Measurements from ENCODE around the gene PPP1R14B.

The PPP1R14B gene

DNA sequence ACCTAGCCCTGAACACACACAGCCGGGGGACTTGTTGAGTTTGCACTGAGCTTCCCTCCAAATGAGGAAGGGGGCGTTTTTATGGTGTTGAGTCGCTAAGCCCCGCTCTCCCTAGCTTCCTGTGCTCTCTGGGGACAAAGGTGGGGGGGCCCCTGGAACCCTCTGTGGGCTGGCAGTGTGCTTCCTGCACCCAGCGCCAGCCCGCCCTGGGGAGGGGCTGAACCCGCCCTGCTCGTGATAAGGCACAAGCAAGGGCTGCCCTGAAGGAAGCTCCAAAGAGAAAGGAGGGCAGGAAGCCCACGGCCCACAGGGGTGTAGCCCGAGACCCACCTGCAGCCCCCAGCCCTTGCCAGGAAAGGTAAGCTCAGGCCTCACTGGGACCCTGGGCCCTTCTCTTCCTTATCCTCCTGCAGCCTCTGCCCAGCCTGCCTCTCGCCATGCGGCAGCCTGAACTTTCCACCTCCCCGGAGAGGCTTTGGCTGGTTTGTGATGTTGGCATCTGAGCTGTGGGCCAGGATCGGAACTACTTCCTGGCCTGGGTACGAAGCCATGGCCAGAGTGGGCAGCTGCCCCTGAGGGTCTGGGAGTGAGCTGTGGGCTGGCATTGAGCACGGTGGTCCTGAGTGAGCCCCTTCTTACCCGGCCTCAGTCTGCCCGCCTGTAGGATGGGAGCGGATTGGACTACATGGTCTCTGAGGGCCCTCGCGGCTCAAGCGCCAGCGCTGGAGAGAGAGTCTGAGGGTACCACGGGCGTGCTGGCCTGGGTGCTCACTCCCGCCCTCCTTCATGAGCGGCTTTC lies 40.1 kb downstream of the PPP1R14B start, which contains the start of gene FERMT3:
FERMT3 (plus strand) TSS at position 265 of the 799 bp plus-strand sequence. CDS start 644 bp downstream, outside the sequence.
- peaks cover 0 to 47% (median 32%) of the 10 kb centered on the region in 5 donors for H3K4me1 ChIP-seq (ENCODE audit: control insufficient read depth in 5 of 5, insufficient read depth in 5 of 5, low read length in 5 of 5)
- peaks cover 2 to 47% (median 31%) of the 10 kb centered on the region in 5 donors for H3K36me3 ChIP-seq (ENCODE audit: control insufficient read depth in 5 of 5, insufficient read depth in 5 of 5, low read length in 5 of 5)
- no peaks in the 10 kb centered on the region for H3K9me3 ChIP-seq (ENCODE audit: control insufficient read depth in 5 of 5, low read length in 5 of 5)
- peak within 1 kb of the TSS; percentile 75 for H3K27ac ChIP-seq (ENCODE audit: low read depth, low read length)
- H3K27me3 ChIP-seq (ENCODE audit: control insufficient read depth in 5 of 5, insufficient read depth in 4 of 5, low read length in 5 of 5), result no peaks in the 10 kb centered on the region
- H3K9ac ChIP-seq (ENCODE audit: low read length in 5 of 5), result peak within 1 kb of the TSS in 4 of 5 donors; percentile 72 to 85 (median 79)
- H3K4me3 ChIP-seq (ENCODE audit: low read depth in 1 of 5, low read length in 5 of 5), result peak within 1 kb of the TSS; percentile 59 to 67 (median 63)

GRCh38 chr11:64204464-64204989 lies 42.2 kb downstream of the PPP1R14B start:
- peaks cover 3 to 55% (median 45%) of the 10 kb centered on the region in 5 donors for H3K36me3 ChIP-seq (ENCODE audit: control insufficient read depth in 5 of 5, insufficient read depth in 5 of 5, low read length in 5 of 5)
- H3K4me3 ChIP-seq (ENCODE audit: low read depth in 1 of 5, low read length in 5 of 5), result no peak overlapping the region
- peaks cover 0 to 47% (median 32%) of the 10 kb centered on the region in 5 donors for H3K4me1 ChIP-seq (ENCODE audit: control insufficient read depth in 5 of 5, insufficient read depth in 5 of 5, low read length in 5 of 5)
- H3K9me3 ChIP-seq (ENCODE audit: control insufficient read depth in 5 of 5, low read length in 5 of 5), result no peaks in the 10 kb centered on the region
- no peak overlapping the region for H3K9ac ChIP-seq (ENCODE audit: low read length in 5 of 5)
- no peak overlapping the region for H3K27ac ChIP-seq (ENCODE audit: low read depth, low read length)
- no peaks in the 10 kb centered on the region for H3K27me3 ChIP-seq (ENCODE audit: control insufficient read depth in 5 of 5, insufficient read depth in 4 of 5, low read length in 5 of 5)

DNA sequence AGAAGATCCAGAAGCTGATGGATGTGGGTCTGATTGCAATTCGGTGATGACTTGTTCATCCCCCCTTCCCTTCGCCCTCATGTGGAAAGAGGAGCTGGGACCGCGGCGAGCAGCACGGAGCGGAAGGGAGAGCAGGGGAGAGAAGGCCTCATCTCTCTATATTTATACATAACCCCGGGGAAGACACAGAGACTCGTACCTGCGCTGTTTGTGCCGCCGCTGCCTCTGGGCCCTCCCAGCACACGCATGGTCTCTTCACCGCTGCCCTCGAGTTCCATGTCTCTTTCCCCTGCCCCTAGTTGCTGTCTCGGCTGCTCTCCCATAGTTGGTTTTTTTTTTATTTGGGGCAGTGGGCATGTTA lies 42.7 kb downstream of the PPP1R14B start:
- H3K27me3 ChIP-seq (ENCODE audit: control insufficient read depth in 5 of 5, insufficient read depth in 4 of 5, low read length in 5 of 5), result no peaks in the 10 kb centered on the region
- no peak overlapping the region for H3K4me3 ChIP-seq (ENCODE audit: low read depth in 1 of 5, low read length in 5 of 5)
- peaks cover 0 to 44% (median 32%) of the 10 kb centered on the region in 5 donors for H3K4me1 ChIP-seq (ENCODE audit: control insufficient read depth in 5 of 5, insufficient read depth in 5 of 5, low read length in 5 of 5)
- no peak overlapping the region for H3K9ac ChIP-seq (ENCODE audit: low read length in 5 of 5)
- H3K36me3 ChIP-seq (ENCODE audit: control insufficient read depth in 5 of 5, insufficient read depth in 5 of 5, low read length in 5 of 5), result peaks cover 3 to 56% (median 46%) of the 10 kb centered on the region in 5 donors
- H3K27ac ChIP-seq (ENCODE audit: low read depth, low read length), result no peak overlapping the region
- no peaks in the 10 kb centered on the region for H3K9me3 ChIP-seq (ENCODE audit: control insufficient read depth in 5 of 5, low read length in 5 of 5)

DNA sequence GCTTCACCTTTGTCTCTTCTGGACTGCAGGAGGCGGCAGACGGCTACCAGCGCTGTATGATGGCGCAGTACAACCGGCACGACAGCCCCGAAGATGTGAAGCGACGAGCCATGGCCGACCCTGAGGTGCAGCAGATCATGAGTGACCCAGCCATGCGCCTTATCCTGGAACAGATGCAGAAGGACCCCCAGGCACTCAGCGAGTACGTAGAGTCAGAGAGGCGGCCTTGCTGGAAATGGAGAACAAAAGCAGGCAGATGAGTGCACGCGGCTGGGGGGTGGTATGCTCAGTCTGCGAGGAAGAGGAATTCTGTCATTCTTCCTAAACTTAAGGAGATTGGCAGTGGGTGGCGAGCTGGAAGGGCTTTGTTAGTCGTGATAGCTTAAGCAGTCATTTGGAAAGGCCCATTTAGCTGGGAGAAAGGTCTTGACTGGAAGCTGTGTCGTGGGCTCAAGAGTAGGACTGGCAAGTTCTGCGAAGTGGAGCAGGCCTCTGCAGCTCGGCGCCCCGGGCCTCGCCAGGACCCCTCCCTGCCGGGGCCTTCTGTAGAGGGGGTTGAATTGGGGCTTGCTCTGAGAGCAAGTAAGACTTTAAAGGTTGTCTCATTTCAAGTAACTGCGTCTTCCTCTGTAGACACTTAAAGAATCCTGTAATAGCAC lies 43.2 kb downstream of the PPP1R14B start:
- H3K4me3 ChIP-seq (ENCODE audit: low read depth in 1 of 5, low read length in 5 of 5), result no peak overlapping the region
- no peaks in the 10 kb centered on the region for H3K27me3 ChIP-seq (ENCODE audit: control insufficient read depth in 5 of 5, insufficient read depth in 4 of 5, low read length in 5 of 5)
- H3K27ac ChIP-seq (ENCODE audit: low read depth, low read length), result no peak overlapping the region
- H3K36me3 ChIP-seq (ENCODE audit: control insufficient read depth in 5 of 5, insufficient read depth in 5 of 5, low read length in 5 of 5), result peaks cover 3 to 60% (median 48%) of the 10 kb centered on the region in 5 donors
- no peak overlapping the region for H3K9ac ChIP-seq (ENCODE audit: low read length in 5 of 5)
- peaks cover 0 to 39% (median 31%) of the 10 kb centered on the region in 5 donors for H3K4me1 ChIP-seq (ENCODE audit: control insufficient read depth in 5 of 5, insufficient read depth in 5 of 5, low read length in 5 of 5)
- no peaks in the 10 kb centered on the region for H3K9me3 ChIP-seq (ENCODE audit: control insufficient read depth in 5 of 5, low read length in 5 of 5)

GRCh38 chr11:64202992-64203391 lies 43.8 kb downstream of the PPP1R14B start:
- H3K9me3 ChIP-seq (ENCODE audit: control insufficient read depth in 5 of 5, low read length in 5 of 5), result no peaks in the 10 kb centered on the region
- H3K9ac ChIP-seq (ENCODE audit: low read length in 5 of 5), result no peak overlapping the region
- no peak overlapping the region for H3K27ac ChIP-seq (ENCODE audit: low read depth, low read length)
- H3K36me3 ChIP-seq (ENCODE audit: control insufficient read depth in 5 of 5, insufficient read depth in 5 of 5, low read length in 5 of 5), result peaks cover 4 to 65% (median 53%) of the 10 kb centered on the region in 5 donors
- H3K27me3 ChIP-seq (ENCODE audit: control insufficient read depth in 5 of 5, insufficient read depth in 4 of 5, low read length in 5 of 5), result no peaks in the 10 kb centered on the region
- peaks cover 0 to 33% (median 26%) of the 10 kb centered on the region in 5 donors for H3K4me1 ChIP-seq (ENCODE audit: control insufficient read depth in 5 of 5, insufficient read depth in 5 of 5, low read length in 5 of 5)
- no peak overlapping the region for H3K4me3 ChIP-seq (ENCODE audit: low read depth in 1 of 5, low read length in 5 of 5)

GRCh38 chr11:64201543-64201942 lies 45.2 kb downstream of the PPP1R14B start:
- Histone ChIP-seq H3K4me3 (ENCODE audit: low read depth in 1 of 5, low read length in 5 of 5) (no peak overlapping the region), H3K27me3 (ENCODE audit: control insufficient read depth in 5 of 5, insufficient read depth in 4 of 5, low read length in 5 of 5) (no peaks in the 10 kb centered on the region), H3K27ac (ENCODE audit: low read depth, low read length) (no peak overlapping the region), H3K4me1 (ENCODE audit: control insufficient read depth in 5 of 5, insufficient read depth in 5 of 5, low read length in 5 of 5) (peaks cover 0 to 19% (median 16%) of the 10 kb centered on the region in 5 donors), H3K9ac (ENCODE audit: low read length in 5 of 5) (no peak overlapping the region), H3K9me3 (ENCODE audit: control insufficient read depth in 5 of 5, low read length in 5 of 5) (no peaks in the 10 kb centered on the region), H3K36me3 (ENCODE audit: control insufficient read depth in 5 of 5, insufficient read depth in 5 of 5, low read length in 5 of 5) (peaks cover 10 to 80% (median 67%) of the 10 kb centered on the region in 5 donors)

DNA sequence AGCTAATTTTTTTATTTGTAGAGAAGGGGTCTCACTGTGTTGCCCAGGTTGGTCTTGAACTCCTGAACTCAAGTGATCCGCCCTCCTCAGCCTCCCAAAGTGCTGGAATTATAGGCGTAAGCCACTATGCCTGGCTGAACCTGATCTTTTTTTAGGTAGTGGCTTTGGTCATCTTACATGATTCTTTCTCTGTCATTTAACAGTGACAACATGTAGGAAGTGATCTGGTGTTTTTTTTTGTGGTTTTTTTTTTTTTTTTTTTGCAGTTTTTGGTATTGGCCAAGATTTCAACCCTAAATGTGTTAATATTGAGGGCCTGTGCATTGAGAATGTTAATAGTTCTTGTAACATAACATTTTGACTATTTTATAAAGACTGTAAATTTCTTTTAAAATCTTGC lies 48.2 kb downstream of the PPP1R14B start:
- Histone ChIP-seq H3K9ac (ENCODE audit: low read length in 5 of 5) (no peak overlapping the region), H3K36me3 (ENCODE audit: control insufficient read depth in 5 of 5, insufficient read depth in 5 of 5, low read length in 5 of 5) (peaks cover 21 to 94% (median 87%) of the 10 kb centered on the region in 5 donors), H3K9me3 (ENCODE audit: control insufficient read depth in 5 of 5, low read length in 5 of 5) (no peaks in the 10 kb centered on the region), H3K27me3 (ENCODE audit: control insufficient read depth in 5 of 5, insufficient read depth in 4 of 5, low read length in 5 of 5) (no peaks in the 10 kb centered on the region), H3K27ac (ENCODE audit: low read depth, low read length) (no peak overlapping the region), H3K4me1 (ENCODE audit: control insufficient read depth in 5 of 5, insufficient read depth in 5 of 5, low read length in 5 of 5) (no peaks in the 10 kb centered on the region), H3K4me3 (ENCODE audit: low read depth in 1 of 5, low read length in 5 of 5) (no peak overlapping the region)

DNA sequence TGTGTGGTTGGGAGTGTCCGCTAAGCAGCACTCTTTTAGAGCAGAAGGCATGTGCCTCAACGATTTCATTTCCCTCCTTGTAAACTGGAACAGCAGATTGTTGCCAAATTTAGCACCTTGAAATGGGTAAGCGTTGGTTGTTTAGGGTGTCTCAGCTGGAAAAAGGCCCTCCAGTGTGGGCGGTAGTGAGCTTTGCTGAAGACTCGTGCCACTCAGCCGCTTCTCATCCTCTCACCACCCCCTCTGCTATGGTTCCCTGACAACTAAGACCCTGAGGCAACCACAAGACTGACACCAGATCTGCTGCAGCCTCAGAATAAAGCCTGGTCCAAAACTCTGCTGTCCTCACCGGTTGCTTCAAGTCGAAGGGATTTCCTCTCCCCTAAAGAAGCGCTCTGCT lies 50.1 kb downstream of the PPP1R14B start:
- Histone ChIP-seq H3K27ac (ENCODE audit: low read depth, low read length) (no peak overlapping the region), H3K27me3 (ENCODE audit: control insufficient read depth in 5 of 5, insufficient read depth in 4 of 5, low read length in 5 of 5) (no peaks in the 10 kb centered on the region), H3K36me3 (ENCODE audit: control insufficient read depth in 5 of 5, insufficient read depth in 5 of 5, low read length in 5 of 5) (peaks cover 18 to 90% (median 82%) of the 10 kb centered on the region in 5 donors), H3K4me1 (ENCODE audit: control insufficient read depth in 5 of 5, insufficient read depth in 5 of 5, low read length in 5 of 5) (no peaks in the 10 kb centered on the region), H3K9ac (ENCODE audit: low read length in 5 of 5) (no peak overlapping the region), H3K4me3 (ENCODE audit: low read depth in 1 of 5, low read length in 5 of 5) (no peak overlapping the region), H3K9me3 (ENCODE audit: control insufficient read depth in 5 of 5, low read length in 5 of 5) (no peaks in the 10 kb centered on the region)

Data from subcutaneous abdominal adipose tissue (tissue), 5 donors.